ENCODE data around the gene TEX54. TPM values are rescaled to one million over a fixed set of nuclear protein-coding genes. Genes with fewer than 3 reads are reported as not detected.
A peak's percentile ranks its signal among the peaks of the same experiment; 100 is the strongest.

The TEX54 gene
- total and polyA plus RNA-seq, 2 of the 13 experiments (the other 11 are each of a cell fraction or from before 2014, with no cell fraction given), result not detected

DNA sequence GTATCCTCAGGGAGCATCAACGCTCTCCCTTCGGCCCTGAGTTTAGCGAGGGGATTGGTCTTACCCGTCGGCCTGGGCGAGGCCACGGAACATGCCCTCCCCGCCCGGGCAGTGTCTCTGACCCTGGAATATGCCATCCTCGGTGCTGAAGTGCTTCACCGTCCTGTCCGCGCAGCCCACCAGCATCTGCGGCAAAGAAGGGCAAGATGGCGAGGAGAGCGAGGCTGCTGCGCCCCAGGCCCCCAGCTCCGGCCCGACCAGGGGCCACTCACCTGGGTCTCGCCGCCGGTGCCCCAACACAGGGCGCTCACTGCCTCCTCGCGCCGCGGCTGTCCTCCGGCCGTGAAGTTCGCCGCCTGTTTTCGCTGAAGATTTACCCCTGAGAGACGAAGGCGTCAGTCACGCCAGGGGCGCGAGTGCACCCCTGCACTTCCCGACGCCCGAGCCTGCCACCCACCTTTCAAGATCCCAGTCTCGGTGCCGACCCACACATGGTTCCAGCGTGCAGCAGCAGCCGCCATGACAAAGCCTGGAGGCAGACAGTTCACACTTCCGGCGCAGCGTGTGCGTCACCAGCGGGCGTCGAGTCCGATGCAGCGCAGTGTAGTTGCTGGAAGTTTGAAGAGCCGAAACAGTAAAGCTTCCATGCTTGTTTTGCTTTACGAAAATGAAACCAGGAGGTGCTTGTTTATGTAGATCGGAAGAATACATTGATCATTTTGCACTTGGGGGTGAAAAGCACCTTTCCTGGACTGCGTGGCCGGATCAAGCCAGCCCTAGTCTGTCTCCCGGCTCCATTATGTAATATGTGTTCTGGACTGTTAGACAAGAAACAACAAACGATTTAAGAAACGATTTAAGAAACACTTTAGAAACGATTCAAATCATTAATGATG, 6.7 kb upstream of the TEX54 start, which contains the start of gene WDR74 (continued):
- TF ChIP-seq, protein P1, sequence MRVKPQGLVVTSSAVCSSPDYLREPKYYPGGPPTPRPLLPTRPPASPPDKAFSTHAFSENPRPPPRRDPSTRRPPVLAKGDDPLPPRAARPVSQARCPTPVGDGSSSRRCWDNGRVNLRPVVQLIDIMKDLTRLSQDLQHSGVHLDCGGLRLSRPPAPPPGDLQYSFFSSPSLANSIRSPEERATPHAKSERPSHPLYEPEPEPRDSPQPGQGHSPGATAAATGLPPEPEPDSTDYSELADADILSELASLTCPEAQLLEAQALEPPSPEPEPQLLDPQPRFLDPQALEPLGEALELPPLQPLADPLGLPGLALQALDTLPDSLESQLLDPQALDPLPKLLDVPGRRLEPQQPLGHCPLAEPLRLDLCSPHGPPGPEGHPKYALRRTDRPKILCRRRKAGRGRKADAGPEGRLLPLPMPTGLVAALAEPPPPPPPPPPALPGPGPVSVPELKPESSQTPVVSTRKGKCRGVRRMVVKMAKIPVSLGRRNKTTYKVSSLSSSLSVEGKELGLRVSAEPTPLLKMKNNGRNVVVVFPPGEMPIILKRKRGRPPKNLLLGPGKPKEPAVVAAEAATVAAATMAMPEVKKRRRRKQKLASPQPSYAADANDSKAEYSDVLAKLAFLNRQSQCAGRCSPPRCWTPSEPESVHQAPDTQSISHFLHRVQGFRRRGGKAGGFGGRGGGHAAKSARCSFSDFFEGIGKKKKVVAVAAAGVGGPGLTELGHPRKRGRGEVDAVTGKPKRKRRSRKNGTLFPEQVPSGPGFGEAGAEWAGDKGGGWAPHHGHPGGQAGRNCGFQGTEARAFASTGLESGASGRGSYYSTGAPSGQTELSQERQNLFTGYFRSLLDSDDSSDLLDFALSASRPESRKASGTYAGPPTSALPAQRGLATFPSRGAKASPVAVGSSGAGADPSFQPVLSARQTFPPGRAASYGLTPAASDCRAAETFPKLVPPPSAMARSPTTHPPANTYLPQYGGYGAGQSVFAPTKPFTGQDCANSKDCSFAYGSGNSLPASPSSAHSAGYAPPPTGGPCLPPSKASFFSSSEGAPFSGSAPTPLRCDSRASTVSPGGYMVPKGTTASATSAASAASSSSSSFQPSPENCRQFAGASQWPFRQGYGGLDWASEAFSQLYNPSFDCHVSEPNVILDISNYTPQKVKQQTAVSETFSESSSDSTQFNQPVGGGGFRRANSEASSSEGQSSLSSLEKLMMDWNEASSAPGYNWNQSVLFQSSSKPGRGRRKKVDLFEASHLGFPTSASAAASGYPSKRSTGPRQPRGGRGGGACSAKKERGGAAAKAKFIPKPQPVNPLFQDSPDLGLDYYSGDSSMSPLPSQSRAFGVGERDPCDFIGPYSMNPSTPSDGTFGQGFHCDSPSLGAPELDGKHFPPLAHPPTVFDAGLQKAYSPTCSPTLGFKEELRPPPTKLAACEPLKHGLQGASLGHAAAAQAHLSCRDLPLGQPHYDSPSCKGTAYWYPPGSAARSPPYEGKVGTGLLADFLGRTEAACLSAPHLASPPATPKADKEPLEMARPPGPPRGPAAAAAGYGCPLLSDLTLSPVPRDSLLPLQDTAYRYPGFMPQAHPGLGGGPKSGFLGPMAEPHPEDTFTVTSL (CRISPR knock-in tag; IDR thresholded peaks at IDR 0.05; ENCODE audit: borderline replicate concordance), result no peak
- TF ChIP-seq TAF1 (CRISPR knock-in tag; IDR thresholded peaks at IDR 0.05) (peak; percentile 98), FOXK1 (CRISPR knock-in tag; IDR thresholded peaks at IDR 0.05; ENCODE audit: borderline replicate concordance, low read depth) (peak; percentile 97), ZNF747 (CRISPR knock-in tag; IDR thresholded peaks at IDR 0.05; ENCODE audit: borderline replicate concordance) (0 out of 2 replicates have a peak, but pooled peaks have one; percentile 68), ZFX (CRISPR knock-in tag; IDR thresholded peaks at IDR 0.05; ENCODE audit: low read depth) (peak; percentile 71), ZNF17 (CRISPR knock-in tag; IDR thresholded peaks at IDR 0.05) (no peak), ZNF253 (CRISPR knock-in tag; IDR thresholded peaks at IDR 0.05; ENCODE audit: borderline replicate concordance) (no peak), POGZ (CRISPR knock-in tag; IDR thresholded peaks at IDR 0.05) (peak; percentile 87), SALL2 (CRISPR knock-in tag; IDR thresholded peaks at IDR 0.05) (0 out of 2 replicates have a peak, but pooled peaks have one; percentile 57)
- TF ChIP-seq, protein P2, sequence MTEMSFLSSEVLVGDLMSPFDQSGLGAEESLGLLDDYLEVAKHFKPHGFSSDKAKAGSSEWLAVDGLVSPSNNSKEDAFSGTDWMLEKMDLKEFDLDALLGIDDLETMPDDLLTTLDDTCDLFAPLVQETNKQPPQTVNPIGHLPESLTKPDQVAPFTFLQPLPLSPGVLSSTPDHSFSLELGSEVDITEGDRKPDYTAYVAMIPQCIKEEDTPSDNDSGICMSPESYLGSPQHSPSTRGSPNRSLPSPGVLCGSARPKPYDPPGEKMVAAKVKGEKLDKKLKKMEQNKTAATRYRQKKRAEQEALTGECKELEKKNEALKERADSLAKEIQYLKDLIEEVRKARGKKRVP (CRISPR knock-in tag; IDR thresholded peaks at IDR 0.05), result no peak; a peak in 1 of 4 replicates
- TF ChIP-seq, protein P3, sequence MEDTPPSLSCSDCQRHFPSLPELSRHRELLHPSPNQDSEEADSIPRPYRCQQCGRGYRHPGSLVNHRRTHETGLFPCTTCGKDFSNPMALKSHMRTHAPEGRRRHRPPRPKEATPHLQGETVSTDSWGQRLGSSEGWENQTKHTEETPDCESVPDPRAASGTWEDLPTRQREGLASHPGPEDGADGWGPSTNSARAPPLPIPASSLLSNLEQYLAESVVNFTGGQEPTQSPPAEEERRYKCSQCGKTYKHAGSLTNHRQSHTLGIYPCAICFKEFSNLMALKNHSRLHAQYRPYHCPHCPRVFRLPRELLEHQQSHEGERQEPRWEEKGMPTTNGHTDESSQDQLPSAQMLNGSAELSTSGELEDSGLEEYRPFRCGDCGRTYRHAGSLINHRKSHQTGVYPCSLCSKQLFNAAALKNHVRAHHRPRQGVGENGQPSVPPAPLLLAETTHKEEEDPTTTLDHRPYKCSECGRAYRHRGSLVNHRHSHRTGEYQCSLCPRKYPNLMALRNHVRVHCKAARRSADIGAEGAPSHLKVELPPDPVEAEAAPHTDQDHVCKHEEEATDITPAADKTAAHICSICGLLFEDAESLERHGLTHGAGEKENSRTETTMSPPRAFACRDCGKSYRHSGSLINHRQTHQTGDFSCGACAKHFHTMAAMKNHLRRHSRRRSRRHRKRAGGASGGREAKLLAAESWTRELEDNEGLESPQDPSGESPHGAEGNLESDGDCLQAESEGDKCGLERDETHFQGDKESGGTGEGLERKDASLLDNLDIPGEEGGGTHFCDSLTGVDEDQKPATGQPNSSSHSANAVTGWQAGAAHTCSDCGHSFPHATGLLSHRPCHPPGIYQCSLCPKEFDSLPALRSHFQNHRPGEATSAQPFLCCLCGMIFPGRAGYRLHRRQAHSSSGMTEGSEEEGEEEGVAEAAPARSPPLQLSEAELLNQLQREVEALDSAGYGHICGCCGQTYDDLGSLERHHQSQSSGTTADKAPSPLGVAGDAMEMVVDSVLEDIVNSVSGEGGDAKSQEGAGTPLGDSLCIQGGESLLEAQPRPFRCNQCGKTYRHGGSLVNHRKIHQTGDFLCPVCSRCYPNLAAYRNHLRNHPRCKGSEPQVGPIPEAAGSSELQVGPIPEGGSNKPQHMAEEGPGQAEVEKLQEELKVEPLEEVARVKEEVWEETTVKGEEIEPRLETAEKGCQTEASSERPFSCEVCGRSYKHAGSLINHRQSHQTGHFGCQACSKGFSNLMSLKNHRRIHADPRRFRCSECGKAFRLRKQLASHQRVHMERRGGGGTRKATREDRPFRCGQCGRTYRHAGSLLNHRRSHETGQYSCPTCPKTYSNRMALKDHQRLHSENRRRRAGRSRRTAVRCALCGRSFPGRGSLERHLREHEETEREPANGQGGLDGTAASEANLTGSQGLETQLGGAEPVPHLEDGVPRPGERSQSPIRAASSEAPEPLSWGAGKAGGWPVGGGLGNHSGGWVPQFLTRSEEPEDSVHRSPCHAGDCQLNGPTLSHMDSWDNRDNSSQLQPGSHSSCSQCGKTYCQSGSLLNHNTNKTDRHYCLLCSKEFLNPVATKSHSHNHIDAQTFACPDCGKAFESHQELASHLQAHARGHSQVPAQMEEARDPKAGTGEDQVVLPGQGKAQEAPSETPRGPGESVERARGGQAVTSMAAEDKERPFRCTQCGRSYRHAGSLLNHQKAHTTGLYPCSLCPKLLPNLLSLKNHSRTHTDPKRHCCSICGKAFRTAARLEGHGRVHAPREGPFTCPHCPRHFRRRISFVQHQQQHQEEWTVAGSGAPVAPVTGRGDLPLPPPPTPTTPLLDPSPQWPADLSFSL (CRISPR knock-in tag; IDR thresholded peaks at IDR 0.05), result no peak
